Natural killer cell (primary cell): ENCODE data around the gene NKAPL. TPM values are rescaled to one million over a fixed set of nuclear protein-coding genes. Genes with fewer than 3 reads are reported as not detected.

Experiments used
- ATAC-seq, 3 donors: fragments of 150-1000 bp in 2 of 3; fragments of 200-7000 bp in 1 of 3; cut with Tn5 transposase; 1 replicate in 1 of 3; 2 replicates in 2 of 3; pipeline ENCODE4 v1.10.0; 2021; ENCODE audit warnings: mild to moderate bottlenecking in 2 of 3, moderate library complexity in 2 of 3
- DNase-seq, 2 donors: peaks; one replicate each; pipeline versions ENCODE4 v3.0.0 to v3.0.0-alpha.2; 2013 to 2021; ENCODE audit warnings: mixed read lengths in 1 of 2
- H3K27ac ChIP-seq: one replicate; pipeline ENCODE4 v1.5.1; 2013; ENCODE audit warnings: mild to moderate bottlenecking, low read length
- H3K27me3 ChIP-seq: one replicate; pipeline ENCODE4 v1.6.1; 2013; ENCODE audit warnings: low read length; ENCODE audit not compliant: control insufficient read depth, insufficient read depth
- H3K36me3 ChIP-seq: one replicate; pipeline ENCODE4 v1.6.1; 2013; ENCODE audit warnings: low read length; ENCODE audit not compliant: control insufficient read depth, insufficient read depth
- H3K4me1 ChIP-seq: one replicate; pipeline ENCODE4 v1.6.1; 2013; ENCODE audit warnings: low read length; ENCODE audit not compliant: control insufficient read depth, insufficient read depth
- H3K4me3 ChIP-seq: one replicate; pipeline ENCODE4 v1.5.1; 2013; ENCODE audit warnings: low read length
- H3K9me3 ChIP-seq: one replicate; pipeline ENCODE4 v1.6.1; 2013; ENCODE audit warnings: low read length; ENCODE audit not compliant: control insufficient read depth, insufficient read depth
- H3K27ac Mint-ChIP-seq, 2 donors: one replicate each; pipeline ENCODE4 v1.8.0; 2022; ENCODE audit warnings: mild to moderate bottlenecking in 2 of 2, mixed read lengths in 2 of 2, moderate library complexity in 1 of 2
- H3K27me3 Mint-ChIP-seq, 2 donors: one replicate each; pipeline ENCODE4 v1.8.0; 2022; ENCODE audit warnings: low read depth in 2 of 2, mixed read lengths in 2 of 2
- H3K36me3 Mint-ChIP-seq: one replicate; pipeline ENCODE4 v1.8.0; 2022; ENCODE audit warnings: mixed read lengths
- H3K4me1 Mint-ChIP-seq, 2 donors: one replicate each; pipeline ENCODE4 v1.8.0; 2022; ENCODE audit warnings: mixed read lengths in 2 of 2
- H3K4me3 Mint-ChIP-seq: one replicate; pipeline ENCODE4 v1.8.0; 2022; ENCODE audit warnings: mild to moderate bottlenecking, moderate library complexity, mixed read lengths
- H3K9me3 Mint-ChIP-seq, 2 donors: one replicate each; pipeline ENCODE4 v1.8.0; 2022; ENCODE audit warnings: mixed read lengths in 2 of 2
- WGBS: methylation state at CpG from one replicate; pipeline ENCODE4 v1.1.7; 2013; ENCODE audit warnings: missing lambda C conversion rate; ENCODE audit not compliant: insufficient coverage; 5-methylcytosine and 5-hydroxymethylcytosine counted together
- intact Hi-C: fragments of 100-400 bp; cut with micrococcal nuclease; formaldehyde crosslinking; loops from one replicate; pipeline ENCODE4 v1.14.2; 2022
- total RNA-seq, 4 donors: library from RNA; stranded (reverse); fragments of 120-200 nt in 1 of 4; gene quantifications; one replicate each; pipeline versions ENCODE4 v1.2.3 to v1.2.4, GENCODE V29; 2013 to 2022
- TF ChIP-seq, protein P1 (sequence below): fragments of 200-600 bp; IDR thresholded peaks from one replicate; pipeline ENCODE4 v1.8.0; 2022; ENCODE audit warnings: antibody characterized with exemption

Gene NKAPL
- total RNA-seq, 3 donors from 2014 or later (not counting 1 experiment from before 2014, with no cell fraction given), result 0.31 to 0.36 TPM; not detected in 1

DNA sequence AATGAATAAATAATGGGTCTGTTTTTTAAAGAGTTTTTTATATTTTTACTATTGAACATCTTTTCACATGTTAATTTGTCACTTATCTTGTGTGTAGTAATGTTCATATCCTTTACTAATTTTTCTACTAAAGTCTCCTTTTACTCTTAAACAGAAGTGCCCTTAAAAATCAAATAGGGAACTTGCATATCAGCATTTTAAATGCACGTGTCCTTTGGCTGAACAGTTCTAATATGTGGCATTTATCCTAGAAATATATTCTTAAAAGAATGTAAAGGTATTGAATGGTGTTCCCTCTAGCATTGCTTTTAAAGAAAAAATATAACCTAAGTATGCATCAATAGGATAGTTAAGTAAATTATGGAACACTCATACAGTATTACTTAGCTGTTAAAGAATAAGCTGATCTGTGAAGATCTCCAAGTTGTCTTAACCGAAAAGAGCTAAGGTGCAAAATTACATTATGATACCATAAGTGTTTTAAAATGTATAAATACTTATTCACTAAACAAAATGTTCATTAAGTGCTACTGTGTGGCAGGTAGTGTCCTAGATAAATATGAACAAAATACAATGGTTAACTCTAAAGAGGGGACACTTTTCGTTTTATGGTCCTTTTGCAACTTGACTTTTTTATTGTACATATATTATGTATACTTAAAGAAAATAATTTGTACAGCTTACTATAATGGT is 21.6 kb downstream of the NKAPL start:
- no CpG with 5 or more reads among the region's 3 CpGs for WGBS

DNA sequence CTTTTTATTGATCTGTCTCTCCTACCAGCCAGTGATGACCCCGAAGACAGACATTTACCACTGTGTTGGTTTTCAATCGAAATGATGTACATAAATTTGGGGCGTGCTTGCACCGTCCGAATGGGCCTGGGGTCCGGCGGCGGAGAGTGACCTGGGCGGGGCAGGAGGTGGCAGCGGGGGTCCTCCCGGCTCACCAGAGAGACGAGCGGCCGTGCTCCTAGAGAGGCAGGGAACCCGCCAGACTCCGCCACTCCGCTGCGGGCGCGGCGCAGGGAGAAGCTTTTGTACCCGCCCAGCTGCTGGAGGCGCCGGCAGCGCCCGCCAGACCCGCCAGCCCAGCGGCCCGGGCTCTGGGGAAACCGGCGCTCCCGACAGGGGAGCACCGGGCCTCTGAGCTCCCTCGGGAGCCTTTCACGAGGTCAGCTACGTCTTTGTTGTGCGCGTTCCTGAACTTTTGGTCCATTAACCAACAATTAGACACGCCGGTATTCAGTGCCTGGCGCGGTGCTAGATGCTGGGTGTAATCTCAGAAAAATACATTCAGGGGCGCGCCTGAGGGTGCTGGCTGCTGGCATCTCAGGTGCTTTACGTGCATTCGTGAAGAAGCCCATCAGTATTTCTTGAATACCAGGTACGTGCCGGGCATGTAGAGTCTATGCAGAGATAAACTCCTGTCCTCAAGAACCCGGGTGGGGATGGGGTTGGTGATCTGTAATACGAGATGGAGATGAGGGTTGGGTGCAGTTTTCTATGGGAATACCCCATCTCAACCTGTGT is 22.4 kb downstream of the NKAPL start, which contains the start of gene PGBD1:
PGBD1 (plus strand) TSS at position 285 of the 777 bp plus-strand sequence. CDS start 2,242 bp downstream, outside the sequence.
- TF ChIP-seq, protein P1, sequence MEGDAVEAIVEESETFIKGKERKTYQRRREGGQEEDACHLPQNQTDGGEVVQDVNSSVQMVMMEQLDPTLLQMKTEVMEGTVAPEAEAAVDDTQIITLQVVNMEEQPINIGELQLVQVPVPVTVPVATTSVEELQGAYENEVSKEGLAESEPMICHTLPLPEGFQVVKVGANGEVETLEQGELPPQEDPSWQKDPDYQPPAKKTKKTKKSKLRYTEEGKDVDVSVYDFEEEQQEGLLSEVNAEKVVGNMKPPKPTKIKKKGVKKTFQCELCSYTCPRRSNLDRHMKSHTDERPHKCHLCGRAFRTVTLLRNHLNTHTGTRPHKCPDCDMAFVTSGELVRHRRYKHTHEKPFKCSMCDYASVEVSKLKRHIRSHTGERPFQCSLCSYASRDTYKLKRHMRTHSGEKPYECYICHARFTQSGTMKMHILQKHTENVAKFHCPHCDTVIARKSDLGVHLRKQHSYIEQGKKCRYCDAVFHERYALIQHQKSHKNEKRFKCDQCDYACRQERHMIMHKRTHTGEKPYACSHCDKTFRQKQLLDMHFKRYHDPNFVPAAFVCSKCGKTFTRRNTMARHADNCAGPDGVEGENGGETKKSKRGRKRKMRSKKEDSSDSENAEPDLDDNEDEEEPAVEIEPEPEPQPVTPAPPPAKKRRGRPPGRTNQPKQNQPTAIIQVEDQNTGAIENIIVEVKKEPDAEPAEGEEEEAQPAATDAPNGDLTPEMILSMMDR, result no peak
- Histone ChIP-seq H3K36me3 (peaks cover 13% of the 10 kb centered on the region), H3K4me3 (peak within 1 kb of the TSS; percentile 35), H3K9me3 (no peaks in the 10 kb centered on the region), H3K27me3 (peaks cover 10% of the 10 kb centered on the region), H3K4me1 (peaks cover 9% of the 10 kb centered on the region), H3K27ac (no peak within 1 kb of the TSS)
- peak; percentile 31 to 59 for DNase-seq
- H3K27me3 Mint-ChIP-seq, result peaks cover 24% of the 10 kb centered on the region in 2 donors
- H3K4me3 Mint-ChIP-seq, result peak within 1 kb of the TSS; percentile 67
- intact Hi-C loops, result no loop called here
- no peaks in the 10 kb centered on the region for H3K9me3 Mint-ChIP-seq
- H3K4me1 Mint-ChIP-seq, result peaks cover 8% of the 10 kb centered on the region in 2 donors
- ATAC-seq, result peak; percentile 64 to 89 (median 73)
- peaks cover 13% of the 10 kb centered on the region for H3K36me3 Mint-ChIP-seq
- no peak within 1 kb of the TSS for H3K27ac Mint-ChIP-seq
- 1% methylated on average over 50 of the region's 50 CpGs for WGBS

More for the DNA sequence above, 21.6 kb downstream of the NKAPL start:
- no peak overlapping the region for H3K27ac Mint-ChIP-seq
- DNase-seq (no peak), ATAC-seq (no peak)
- H3K4me3 Mint-ChIP-seq, result peak overlapping the region; percentile 67
- no peak overlapping the region for H3K27ac ChIP-seq
- TF ChIP-seq, protein P1, result no peak
- H3K4me1 ChIP-seq, result peaks cover 9% of the 10 kb centered on the region
- peaks cover 23 to 24% of the 10 kb centered on the region in 2 donors for H3K27me3 Mint-ChIP-seq
- H3K9me3 ChIP-seq, result no peaks in the 10 kb centered on the region
- no peaks in the 10 kb centered on the region for H3K9me3 Mint-ChIP-seq
- intact Hi-C loops, result no loop called here
- H3K36me3 Mint-ChIP-seq, result peaks cover 20% of the 10 kb centered on the region
- peaks cover 20% of the 10 kb centered on the region for H3K36me3 ChIP-seq
- peaks cover 8% of the 10 kb centered on the region in 2 donors for H3K4me1 Mint-ChIP-seq
- peak overlapping the region; percentile 35 for H3K4me3 ChIP-seq
- H3K27me3 ChIP-seq, result peaks cover 10% of the 10 kb centered on the region

DNA sequence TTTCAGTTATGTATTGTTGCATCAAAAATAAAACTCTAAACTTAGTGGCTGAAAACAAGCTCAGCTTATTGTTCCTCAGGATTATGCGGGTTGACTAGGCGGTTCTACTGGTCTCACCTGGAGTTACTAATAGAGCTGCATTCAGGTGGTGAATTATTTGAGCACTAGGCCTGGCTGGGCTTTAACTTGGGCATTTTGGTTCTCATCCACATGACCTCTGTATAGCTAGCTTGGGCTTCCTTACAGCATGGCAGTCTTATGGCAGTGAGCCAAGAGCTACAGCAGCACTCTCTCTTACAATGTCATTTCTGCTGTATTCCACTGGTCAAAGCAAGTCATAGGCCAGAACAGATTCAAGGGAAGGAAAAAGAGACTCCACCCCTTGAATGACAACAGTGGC is 23.8 kb downstream of the NKAPL start:
- no peaks in the 10 kb centered on the region for H3K9me3 ChIP-seq
- no peak for ATAC-seq
- Mint-ChIP-seq H3K27me3 (peaks cover 24 to 26% of the 10 kb centered on the region in 2 donors), H3K36me3 (peaks cover 6% of the 10 kb centered on the region), H3K4me3 (no peak overlapping the region), H3K27ac (no peak overlapping the region), H3K4me1 (peaks cover 8% of the 10 kb centered on the region in 2 donors), H3K9me3 (no peaks in the 10 kb centered on the region)
- H3K4me1 ChIP-seq, result peaks cover 9% of the 10 kb centered on the region
- intact Hi-C loops, result no loop called here
- H3K36me3 ChIP-seq, result peaks cover 1% of the 10 kb centered on the region
- no peak overlapping the region for H3K27ac ChIP-seq
- H3K4me3 ChIP-seq, result no peak overlapping the region
- H3K27me3 ChIP-seq, result peaks cover 10% of the 10 kb centered on the region
- DNase-seq, result no peak
- 100% methylated on average over 2 of the region's 2 CpGs for WGBS
- TF ChIP-seq, protein P1, result no peak
